ENCODE measurements around the gene TMEM94.

DNA sequence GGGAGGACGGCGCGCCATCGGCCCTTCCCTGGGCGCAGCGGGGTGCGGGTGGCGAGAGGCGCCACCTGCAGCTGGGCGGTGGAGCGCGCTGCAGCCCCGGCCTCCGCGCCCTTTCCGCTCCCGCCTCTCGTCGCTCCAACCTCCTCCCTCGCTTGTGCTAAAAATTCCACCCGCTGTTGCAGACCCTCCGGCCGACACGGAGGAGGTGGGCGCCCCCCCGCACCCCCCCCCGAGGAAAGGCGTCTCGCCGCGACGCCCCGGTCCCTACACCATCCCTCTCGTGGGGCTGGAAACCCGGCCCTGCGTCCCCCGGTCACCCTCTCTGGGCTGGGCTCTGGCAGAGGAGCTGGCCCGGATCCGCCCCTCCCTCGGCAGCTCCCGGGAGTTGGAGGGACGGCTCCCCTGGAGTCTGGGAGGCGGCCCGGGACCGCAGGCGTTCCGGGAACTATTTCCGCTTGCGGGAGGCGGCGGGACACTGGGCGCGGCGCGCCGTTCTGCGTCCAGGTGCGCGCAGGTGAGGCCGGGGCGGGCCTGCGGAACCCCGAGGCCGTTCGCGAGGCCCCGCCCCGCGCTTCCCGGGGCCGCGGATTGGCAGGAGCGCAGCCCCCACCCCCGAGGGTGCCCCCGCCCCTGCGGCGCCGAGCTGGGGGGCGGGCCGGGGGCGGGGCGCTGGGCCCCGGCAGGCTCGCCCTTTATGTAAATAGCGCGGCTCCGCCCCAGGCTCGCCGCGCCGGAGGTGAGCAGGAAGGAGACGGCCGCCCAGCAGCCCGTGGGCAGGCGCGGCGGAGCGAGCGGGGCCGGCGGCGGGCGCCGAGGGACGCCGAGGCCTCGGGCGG is 68.8 kb downstream of the TMEM94 start, which contains the start of gene LLGL2:
- TF ChIP-seq, protein P1, sequence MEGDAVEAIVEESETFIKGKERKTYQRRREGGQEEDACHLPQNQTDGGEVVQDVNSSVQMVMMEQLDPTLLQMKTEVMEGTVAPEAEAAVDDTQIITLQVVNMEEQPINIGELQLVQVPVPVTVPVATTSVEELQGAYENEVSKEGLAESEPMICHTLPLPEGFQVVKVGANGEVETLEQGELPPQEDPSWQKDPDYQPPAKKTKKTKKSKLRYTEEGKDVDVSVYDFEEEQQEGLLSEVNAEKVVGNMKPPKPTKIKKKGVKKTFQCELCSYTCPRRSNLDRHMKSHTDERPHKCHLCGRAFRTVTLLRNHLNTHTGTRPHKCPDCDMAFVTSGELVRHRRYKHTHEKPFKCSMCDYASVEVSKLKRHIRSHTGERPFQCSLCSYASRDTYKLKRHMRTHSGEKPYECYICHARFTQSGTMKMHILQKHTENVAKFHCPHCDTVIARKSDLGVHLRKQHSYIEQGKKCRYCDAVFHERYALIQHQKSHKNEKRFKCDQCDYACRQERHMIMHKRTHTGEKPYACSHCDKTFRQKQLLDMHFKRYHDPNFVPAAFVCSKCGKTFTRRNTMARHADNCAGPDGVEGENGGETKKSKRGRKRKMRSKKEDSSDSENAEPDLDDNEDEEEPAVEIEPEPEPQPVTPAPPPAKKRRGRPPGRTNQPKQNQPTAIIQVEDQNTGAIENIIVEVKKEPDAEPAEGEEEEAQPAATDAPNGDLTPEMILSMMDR (conservative IDR thresholded peaks at IDR 0.05): peak; percentile 81
- TF ChIP-seq ZFX (IDR thresholded peaks at IDR 0.05): 0 out of 2 replicates have a peak, but pooled peaks have one; percentile 5

Data from C4-2B (cell line).